Prostate gland (tissue), 2 donors: ENCODE measurements around the gene ELK1.

Experiments
- POLR2A ChIP-seq: fragments of 450-650 bp; IDR thresholded peaks from one replicate; pipeline ENCODE4 v1.6.1; 2016; ENCODE audit warnings: antibody characterized with exemption, mild to moderate bottlenecking
- POLR2AphosphoS5 ChIP-seq: sonication (generic); formaldehyde crosslinking; IDR thresholded peaks from one replicate; pipeline ENCODE4 v1.6.1; 2017; ENCODE audit warnings: antibody characterized with exemption
- TF ChIP-seq, protein P1 (sequence below), 4 experiments: fragments of 200-600 bp in 2 of 4; fragments of 450-650 bp in 2 of 4; sonication (generic) in 2 of 4; IDR thresholded peaks; 1 replicate in 3 of 4; 2 replicates in 1 of 4; pipeline ENCODE4 v1.5.1; 2016 to 2019; ENCODE audit warnings: antibody characterized with exemption in 4 of 4, mild to moderate bottlenecking in 2 of 4, moderate library complexity in 2 of 4

DNA sequence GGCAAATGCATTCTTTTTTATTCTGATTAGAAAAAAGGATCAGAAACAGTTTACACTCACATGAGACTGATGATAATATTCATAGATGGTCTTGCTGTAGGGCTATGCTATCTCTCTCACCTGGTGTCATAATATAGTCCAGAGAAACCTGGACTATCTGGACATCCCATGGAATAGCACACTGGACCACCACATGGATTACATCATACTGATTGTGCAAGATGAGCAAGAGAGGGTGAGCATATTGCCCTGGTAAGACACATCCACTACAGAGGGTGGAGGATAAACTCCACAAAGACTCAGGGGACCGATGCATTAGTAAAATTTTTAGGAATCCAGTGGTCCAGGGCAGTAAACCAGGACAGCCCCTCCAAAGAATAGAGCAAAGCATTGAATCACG lies 38.9 kb downstream of the ELK1 start:
- TF ChIP-seq, protein P1, sequence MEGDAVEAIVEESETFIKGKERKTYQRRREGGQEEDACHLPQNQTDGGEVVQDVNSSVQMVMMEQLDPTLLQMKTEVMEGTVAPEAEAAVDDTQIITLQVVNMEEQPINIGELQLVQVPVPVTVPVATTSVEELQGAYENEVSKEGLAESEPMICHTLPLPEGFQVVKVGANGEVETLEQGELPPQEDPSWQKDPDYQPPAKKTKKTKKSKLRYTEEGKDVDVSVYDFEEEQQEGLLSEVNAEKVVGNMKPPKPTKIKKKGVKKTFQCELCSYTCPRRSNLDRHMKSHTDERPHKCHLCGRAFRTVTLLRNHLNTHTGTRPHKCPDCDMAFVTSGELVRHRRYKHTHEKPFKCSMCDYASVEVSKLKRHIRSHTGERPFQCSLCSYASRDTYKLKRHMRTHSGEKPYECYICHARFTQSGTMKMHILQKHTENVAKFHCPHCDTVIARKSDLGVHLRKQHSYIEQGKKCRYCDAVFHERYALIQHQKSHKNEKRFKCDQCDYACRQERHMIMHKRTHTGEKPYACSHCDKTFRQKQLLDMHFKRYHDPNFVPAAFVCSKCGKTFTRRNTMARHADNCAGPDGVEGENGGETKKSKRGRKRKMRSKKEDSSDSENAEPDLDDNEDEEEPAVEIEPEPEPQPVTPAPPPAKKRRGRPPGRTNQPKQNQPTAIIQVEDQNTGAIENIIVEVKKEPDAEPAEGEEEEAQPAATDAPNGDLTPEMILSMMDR (IDR thresholded peaks at IDR 0.05) = no peak
- no peak for TF ChIP-seq POLR2AphosphoS5
- TF ChIP-seq POLR2A = no peak
